Measurements from ENCODE around the gene AP1G1.

DNA sequence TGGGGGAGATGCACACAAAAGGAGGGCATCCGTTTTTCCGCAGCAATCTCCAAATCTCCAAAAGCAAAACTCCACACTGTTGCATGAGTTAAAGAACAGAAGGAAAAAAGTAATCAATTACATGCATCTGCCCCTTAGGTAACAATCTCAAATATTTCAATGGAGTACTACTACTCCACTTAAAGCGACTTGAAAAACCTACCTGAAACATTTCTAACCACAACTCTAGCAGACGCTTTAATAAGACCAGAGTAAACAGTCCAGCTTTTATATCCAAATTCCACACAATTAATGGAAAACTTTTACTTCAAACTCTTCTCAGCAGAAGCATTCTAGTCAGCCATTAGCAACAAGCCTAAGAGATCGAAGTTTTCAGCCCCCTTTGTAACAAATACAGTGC, 29.9 kb downstream of the AP1G1 start:
- TF ChIP-seq, protein P1, sequence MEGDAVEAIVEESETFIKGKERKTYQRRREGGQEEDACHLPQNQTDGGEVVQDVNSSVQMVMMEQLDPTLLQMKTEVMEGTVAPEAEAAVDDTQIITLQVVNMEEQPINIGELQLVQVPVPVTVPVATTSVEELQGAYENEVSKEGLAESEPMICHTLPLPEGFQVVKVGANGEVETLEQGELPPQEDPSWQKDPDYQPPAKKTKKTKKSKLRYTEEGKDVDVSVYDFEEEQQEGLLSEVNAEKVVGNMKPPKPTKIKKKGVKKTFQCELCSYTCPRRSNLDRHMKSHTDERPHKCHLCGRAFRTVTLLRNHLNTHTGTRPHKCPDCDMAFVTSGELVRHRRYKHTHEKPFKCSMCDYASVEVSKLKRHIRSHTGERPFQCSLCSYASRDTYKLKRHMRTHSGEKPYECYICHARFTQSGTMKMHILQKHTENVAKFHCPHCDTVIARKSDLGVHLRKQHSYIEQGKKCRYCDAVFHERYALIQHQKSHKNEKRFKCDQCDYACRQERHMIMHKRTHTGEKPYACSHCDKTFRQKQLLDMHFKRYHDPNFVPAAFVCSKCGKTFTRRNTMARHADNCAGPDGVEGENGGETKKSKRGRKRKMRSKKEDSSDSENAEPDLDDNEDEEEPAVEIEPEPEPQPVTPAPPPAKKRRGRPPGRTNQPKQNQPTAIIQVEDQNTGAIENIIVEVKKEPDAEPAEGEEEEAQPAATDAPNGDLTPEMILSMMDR (conservative IDR thresholded peaks at IDR 0.05 in 1 of 2, IDR thresholded peaks at IDR 0.05 in 1 of 2; ENCODE audit: low read depth in 1 of 2, low read length in 2 of 2): no peak
- no peak for TF ChIP-seq EZH2 (IDR thresholded peaks at IDR 0.05; ENCODE audit: low read length, missing control alignments)
